DND-41 (cell line): ENCODE results near the gene DCC.

ENCODE experiments used
- ATAC-seq: fragments of 200-7000 bp; cut with Tn5 transposase; 3 replicates; pipeline ENCODE4 v1.9.1; 2021; ENCODE audit warnings: low read depth; ENCODE audit not compliant: insufficient read depth
- DNase-seq: peaks from one replicate; pipeline ENCODE4 v3.0.0-alpha.2; 2020
- H2AFZ ChIP-seq: 2 replicates; pipeline ENCODE4 v1.6.0; 2012; ENCODE audit warnings: low read depth, low read length
- H3K27ac ChIP-seq: 2 replicates; pipeline ENCODE4 v1.5.1; 2012; ENCODE audit warnings: low read length, inconsistent platforms
- H3K27me3 ChIP-seq: fragments of 200-600 bp; sonication (generic); 2 replicates; pipeline ENCODE4 v1.6.0; 2012; ENCODE audit warnings: low read length, mild to moderate bottlenecking, inconsistent platforms; ENCODE audit not compliant: insufficient read depth, poor library complexity
- H3K36me3 ChIP-seq: 2 replicates; pipeline ENCODE4 v1.5.1; 2012; ENCODE audit warnings: low read length, inconsistent platforms; ENCODE audit not compliant: insufficient read depth
- H3K4me1 ChIP-seq: 2 replicates; pipeline ENCODE4 v1.5.1; 2012; ENCODE audit warnings: mild to moderate bottlenecking, low read length; ENCODE audit not compliant: insufficient read depth
- H3K4me2 ChIP-seq: 2 replicates; pipeline ENCODE4 v1.6.0; 2012; ENCODE audit warnings: mild to moderate bottlenecking, moderate library complexity, low read length, inconsistent platforms; ENCODE audit not compliant: insufficient read depth
- H3K4me3 ChIP-seq, 2 experiments: fragments of 200-600 bp in 1 of 2; shearing (Covaris generic) in 1 of 2; 2 replicates each; pipeline ENCODE4 v1.5.1; 2012 to 2016; ENCODE audit warnings: inconsistent platforms in 2 of 2, low read length in 2 of 2, mild to moderate bottlenecking in 2 of 2, low read depth in 1 of 2, moderate library complexity in 1 of 2
- H3K79me2 ChIP-seq: 2 replicates; pipeline ENCODE4 v1.6.0; 2012; ENCODE audit warnings: low read length, inconsistent platforms; ENCODE audit not compliant: insufficient read depth
- H3K9ac ChIP-seq: 2 replicates; pipeline ENCODE4 v1.6.0; 2012; ENCODE audit warnings: low read depth, mild to moderate bottlenecking, inconsistent platforms, low read length, moderate library complexity
- H3K9me3 ChIP-seq: 2 replicates; pipeline ENCODE4 v1.5.1; 2012; ENCODE audit warnings: low read length, moderate library complexity, mild to moderate bottlenecking, inconsistent platforms; ENCODE audit not compliant: insufficient read depth, severe bottlenecking
- H4K20me1 ChIP-seq: 2 replicates; pipeline ENCODE4 v1.6.0; 2012; ENCODE audit warnings: low read length; ENCODE audit not compliant: insufficient read depth
- CTCF ChIP-seq: IDR thresholded peaks from 2 replicates; pipeline ENCODE4 v1.5.1; 2012; ENCODE audit warnings: borderline replicate concordance, low read length, moderate library complexity, mild to moderate bottlenecking; ENCODE audit not compliant: poor library complexity, severe bottlenecking; ENCODE audit errors: extremely low read depth
- EZH2 ChIP-seq: IDR thresholded peaks from 3 replicates; pipeline ENCODE4 v1.6.1; 2012; ENCODE audit warnings: borderline replicate concordance, low read depth, mild to moderate bottlenecking, moderate library complexity, low read length, inconsistent platforms; ENCODE audit not compliant: severe bottlenecking

Gene DCC

DNA sequence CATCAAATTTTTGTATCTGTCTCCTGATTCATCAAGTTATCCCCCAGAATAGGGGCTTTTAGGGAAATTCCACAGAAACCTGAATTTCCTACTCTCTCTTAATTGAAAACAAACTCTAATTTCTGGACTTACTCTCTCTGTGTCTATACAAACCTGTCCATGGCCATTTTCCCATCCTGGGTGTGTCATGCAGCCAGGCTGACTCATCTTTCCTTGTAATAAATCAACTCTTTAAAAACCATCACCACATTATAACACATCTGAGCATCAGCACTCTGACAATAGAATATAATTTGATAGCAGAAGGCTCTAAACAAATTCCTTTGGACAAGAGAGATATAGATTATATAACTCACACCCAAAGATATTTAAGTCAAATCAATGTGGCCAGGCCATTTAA, 610.2 kb downstream of the DCC start:
- no peaks in the 10 kb centered on the region for H3K27me3 ChIP-seq
- no peaks in the 10 kb centered on the region for H4K20me1 ChIP-seq
- H3K4me3 ChIP-seq = no peak overlapping the region
- no peaks in the 10 kb centered on the region for H3K79me2 ChIP-seq
- no peak for ATAC-seq
- no peak overlapping the region for H3K4me2 ChIP-seq
- no peaks in the 10 kb centered on the region for H3K4me1 ChIP-seq
- H3K9me3 ChIP-seq = no peaks in the 10 kb centered on the region
- no peak overlapping the region for H2AFZ ChIP-seq
- H3K9ac ChIP-seq = no peak overlapping the region
- H3K36me3 ChIP-seq = no peaks in the 10 kb centered on the region
- DNase-seq = no peak
- TF ChIP-seq CTCF = no peak
- TF ChIP-seq EZH2 = no peak
- no peak overlapping the region for H3K27ac ChIP-seq

- Histone ChIP-seq H4K20me1 (no peaks in the 10 kb centered on the region), H3K4me1 (no peaks in the 10 kb centered on the region), H3K36me3 (no peaks in the 10 kb centered on the region), H3K9me3 (no peaks in the 10 kb centered on the region), H2AFZ (no peak overlapping the region), H3K79me2 (no peaks in the 10 kb centered on the region), H3K4me3 (no peak overlapping the region), H3K27ac (no peak overlapping the region), H3K27me3 (no peaks in the 10 kb centered on the region), H3K9ac (no peak overlapping the region), H3K4me2 (no peak overlapping the region)
- ATAC-seq (no peak), DNase-seq (no peak)
- no peak for TF ChIP-seq EZH2
These were observed 613.4 kb downstream of the DCC start for GRCh38 chr18:52953387-52953786.

GRCh38 chr18:52963481-52963880, 623.5 kb downstream of the DCC start:
- Histone ChIP-seq H2AFZ (no peak overlapping the region), H3K4me3 (no peak overlapping the region), H3K79me2 (no peaks in the 10 kb centered on the region), H3K4me1 (no peaks in the 10 kb centered on the region), H3K4me2 (no peak overlapping the region), H3K27ac (no peak overlapping the region), H3K36me3 (no peaks in the 10 kb centered on the region), H3K9ac (no peak overlapping the region), H4K20me1 (no peaks in the 10 kb centered on the region), H3K9me3 (no peaks in the 10 kb centered on the region), H3K27me3 (no peaks in the 10 kb centered on the region)
- TF ChIP-seq CTCF (no peak), EZH2 (no peak)
- no peak for ATAC-seq
- DNase-seq = no peak

DNA sequence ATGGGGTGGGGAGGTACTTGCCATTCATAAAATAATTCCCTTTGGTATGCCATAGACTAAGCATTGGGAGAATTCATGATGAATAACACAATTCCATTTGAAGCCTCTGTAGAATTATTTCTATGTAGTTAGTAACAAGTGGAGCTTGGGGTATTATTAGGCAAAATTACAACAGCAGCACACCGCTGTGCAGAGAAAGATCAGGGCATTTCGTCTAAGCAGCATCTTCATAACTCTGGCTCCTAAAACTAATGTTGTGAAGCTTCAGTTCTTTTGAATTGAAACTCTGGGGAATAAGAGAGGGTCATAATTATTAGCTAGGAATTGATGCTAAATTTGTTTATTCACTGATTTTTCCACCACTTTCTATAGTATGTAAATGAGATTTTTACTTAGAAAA, 630.7 kb downstream of the DCC start:
- DNase-seq (no peak), ATAC-seq (no peak)
- TF ChIP-seq EZH2 = no peak
- TF ChIP-seq CTCF = no peak
- no peak overlapping the region for H3K9ac ChIP-seq
- no peak overlapping the region for H3K4me2 ChIP-seq
- no peaks in the 10 kb centered on the region for H3K27me3 ChIP-seq
- H4K20me1 ChIP-seq = no peaks in the 10 kb centered on the region
- H3K79me2 ChIP-seq = no peaks in the 10 kb centered on the region
- H3K27ac ChIP-seq = no peak overlapping the region
- H3K9me3 ChIP-seq = no peaks in the 10 kb centered on the region
- H3K4me3 ChIP-seq = no peak overlapping the region
- no peaks in the 10 kb centered on the region for H3K4me1 ChIP-seq
- no peak overlapping the region for H2AFZ ChIP-seq
- no peaks in the 10 kb centered on the region for H3K36me3 ChIP-seq
